GM18508 (cell line): Measurements from ENCODE around the gene UBR4.

Experiments
- ATAC-seq: cut with Tn5 transposase; IDR thresholded peaks from one replicate; pipeline ENCODE4 v1.9.1; 2021; ENCODE audit warnings: moderate number of reproducible peaks; ENCODE audit not compliant: insufficient read depth, unreplicated experiment

UBR4 gene

DNA sequence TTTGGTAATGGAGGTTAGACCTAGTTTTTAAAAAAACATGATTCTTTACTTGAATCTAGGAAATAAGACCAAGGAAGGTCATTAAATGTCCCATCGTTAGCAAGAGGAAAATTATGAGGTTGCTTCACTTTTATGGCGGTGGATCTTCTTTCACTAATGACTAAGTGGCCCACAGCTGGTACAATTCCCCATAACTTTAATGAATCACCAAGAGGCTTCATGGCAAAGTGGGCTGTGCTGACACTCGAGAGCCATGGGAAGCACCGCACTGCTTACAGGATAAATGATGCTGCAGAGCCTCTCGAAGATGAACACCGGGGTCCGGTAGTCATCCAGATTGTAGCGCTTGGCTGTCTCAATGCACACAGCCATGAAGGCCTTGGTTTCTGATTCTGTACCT is 108.8 kb downstream of the UBR4 start:
- ATAC-seq = no peak

DNA sequence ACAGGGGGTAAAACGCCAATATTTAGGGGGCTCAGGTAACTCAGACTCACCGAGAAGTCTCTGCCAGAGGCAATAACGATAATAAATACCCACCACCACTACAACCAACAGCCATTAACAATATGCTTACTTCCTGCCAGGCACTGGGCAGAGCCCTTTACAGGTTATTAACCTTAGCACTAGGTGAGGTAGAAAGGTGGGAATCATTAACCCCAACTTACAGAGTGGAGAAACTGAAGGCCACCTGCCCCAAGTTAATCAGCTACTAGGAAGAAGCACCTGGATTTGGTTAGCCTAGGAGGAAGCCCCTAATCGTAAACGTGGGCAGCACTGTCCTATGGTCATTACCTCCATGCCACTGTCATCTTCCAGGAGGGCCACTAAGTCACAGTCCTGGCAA is 110.0 kb downstream of the UBR4 start:
- ATAC-seq = no peak

DNA sequence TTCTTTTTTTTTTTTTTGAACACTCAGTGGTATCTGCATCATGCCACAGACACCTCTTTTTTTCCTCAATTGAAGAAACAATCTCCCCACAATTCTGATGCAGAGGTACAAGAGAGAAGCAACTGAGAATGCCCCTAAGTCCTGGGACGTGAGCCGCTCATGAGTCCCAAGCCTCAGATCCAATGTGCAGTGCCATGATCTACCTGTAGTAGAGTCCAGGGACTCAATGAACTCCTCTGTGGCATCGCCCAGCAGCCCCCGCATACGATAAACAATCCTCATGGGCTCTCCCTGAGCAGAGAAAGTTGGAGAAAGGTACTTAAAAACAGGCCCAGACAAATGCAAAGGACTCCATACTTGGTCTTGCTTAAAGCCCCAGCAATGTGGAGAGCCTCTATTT is 113.1 kb downstream of the UBR4 start:
- ATAC-seq = no peak

DNA sequence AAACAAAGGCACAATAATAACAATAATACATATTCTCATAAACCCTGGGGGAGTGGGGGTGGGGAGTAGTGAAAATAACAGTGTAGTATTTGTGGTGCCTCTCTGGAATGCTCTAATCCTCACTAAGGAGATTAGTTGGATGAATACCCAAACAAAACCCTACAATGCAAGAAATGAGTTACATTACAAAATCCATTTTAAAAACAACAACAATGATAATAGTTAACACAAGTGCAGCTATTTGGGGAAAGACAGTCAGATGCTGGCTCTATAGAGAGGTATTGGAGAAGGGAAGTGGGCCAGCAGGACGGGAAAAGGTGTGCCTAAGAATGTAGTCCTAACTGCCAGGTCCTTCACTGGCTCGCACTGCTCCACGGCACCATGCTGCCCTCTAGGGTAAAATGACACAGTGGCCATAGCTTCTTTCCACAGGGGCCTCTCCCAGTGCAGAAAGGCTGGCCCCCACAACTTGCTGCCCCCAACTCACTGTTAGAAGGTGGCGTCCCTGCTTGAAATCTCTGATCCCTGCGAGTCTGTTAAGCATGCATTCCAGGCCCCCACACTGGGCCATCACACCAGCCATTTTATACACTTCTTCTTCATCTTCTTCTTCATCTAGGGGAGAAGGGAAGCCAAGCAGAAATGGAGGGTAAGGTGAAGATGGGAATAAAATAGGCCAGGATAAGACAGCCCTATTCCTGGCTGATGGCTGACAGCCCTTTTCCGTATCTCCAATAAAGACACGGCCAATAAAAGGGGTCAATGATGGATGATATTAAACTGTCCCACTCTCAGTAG is 113.8 kb downstream of the UBR4 start:
- no peak for ATAC-seq

DNA sequence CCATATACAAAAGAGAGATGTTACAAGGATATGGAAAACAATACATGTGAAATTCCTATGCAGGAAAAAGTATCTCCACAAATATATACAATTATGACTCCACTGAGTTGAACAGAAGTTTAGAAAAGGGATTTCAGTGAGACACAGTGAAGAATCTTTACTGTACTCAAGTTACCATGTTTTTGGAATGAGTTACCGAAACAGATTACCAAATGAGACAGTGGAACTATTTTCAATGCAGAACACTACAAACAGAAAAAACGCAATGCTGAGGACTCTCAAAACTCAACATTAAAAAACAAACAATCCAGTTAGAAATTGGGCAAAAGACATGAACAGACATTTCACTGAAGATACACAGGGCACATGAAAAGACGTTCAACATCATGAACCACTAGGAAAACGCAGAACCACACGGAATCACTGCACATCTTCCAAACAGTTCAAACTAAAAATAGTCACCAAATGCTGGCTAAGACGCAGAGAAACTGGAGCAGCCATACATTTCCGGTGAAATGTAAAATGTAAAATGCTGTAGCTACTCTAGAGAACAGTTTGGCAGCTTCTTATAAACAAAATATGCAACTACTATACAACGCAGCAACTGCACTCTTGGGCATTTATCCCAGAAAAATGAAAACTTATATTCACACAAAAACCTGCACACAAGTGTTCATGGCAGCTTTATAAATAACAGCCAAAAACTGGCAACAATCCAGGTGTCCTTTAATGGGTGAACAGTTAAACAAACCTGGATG is 118.7 kb downstream of the UBR4 start:
- ATAC-seq = no peak

DNA sequence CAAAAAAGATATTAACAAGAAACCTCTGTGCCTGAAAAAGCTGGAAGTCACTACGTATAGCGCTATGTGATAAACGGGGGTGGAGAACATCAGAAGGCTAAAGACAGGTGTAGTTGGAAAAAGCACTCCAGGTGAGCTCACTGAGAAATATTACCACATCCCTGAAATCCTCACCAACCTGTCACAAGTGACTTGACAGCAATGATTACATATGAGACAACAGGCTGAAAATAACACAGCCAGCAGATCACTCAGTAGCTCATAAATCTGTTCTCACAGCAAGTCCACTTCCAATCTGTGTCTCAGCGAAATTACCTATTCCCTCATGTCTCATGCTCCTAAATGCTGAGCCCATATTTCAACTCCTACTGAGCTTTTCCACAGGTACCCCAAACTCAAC is 120.5 kb downstream of the UBR4 start:
- ATAC-seq = no peak

DNA sequence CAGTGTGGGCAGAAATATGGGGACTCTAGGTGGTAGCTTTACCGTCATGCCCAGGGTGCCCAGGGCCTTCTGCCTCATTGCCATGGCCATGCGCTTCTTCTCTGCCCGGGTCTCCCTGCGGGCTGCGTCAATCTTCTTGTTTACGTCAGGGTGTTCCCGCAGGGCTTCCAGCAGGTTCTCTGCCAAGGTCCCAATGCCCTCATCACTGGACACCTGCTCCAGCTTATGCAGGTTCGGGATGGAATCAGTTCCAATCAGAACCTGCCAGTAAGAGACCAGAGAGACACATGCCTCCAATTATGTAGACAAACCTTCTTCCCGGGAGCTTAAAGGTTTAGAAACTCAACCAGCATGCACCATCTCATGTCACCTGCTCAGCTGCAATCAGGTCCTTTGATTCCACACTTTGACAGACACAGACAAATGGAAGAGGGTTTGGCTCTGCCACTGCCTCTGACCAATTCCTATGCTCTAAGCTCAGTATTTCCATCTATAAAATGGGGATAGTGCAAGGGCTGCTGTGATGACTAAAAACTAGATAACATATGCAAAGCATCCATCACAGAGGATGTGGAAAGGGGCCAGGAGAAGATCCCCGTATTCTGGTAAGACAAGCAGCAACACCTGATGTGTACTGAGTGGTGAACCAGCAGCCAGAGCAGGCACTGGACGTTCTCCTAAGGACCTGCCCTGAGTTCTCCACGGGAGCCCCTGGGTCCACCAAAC is 121.2 kb downstream of the UBR4 start:
- ATAC-seq = no peak

DNA sequence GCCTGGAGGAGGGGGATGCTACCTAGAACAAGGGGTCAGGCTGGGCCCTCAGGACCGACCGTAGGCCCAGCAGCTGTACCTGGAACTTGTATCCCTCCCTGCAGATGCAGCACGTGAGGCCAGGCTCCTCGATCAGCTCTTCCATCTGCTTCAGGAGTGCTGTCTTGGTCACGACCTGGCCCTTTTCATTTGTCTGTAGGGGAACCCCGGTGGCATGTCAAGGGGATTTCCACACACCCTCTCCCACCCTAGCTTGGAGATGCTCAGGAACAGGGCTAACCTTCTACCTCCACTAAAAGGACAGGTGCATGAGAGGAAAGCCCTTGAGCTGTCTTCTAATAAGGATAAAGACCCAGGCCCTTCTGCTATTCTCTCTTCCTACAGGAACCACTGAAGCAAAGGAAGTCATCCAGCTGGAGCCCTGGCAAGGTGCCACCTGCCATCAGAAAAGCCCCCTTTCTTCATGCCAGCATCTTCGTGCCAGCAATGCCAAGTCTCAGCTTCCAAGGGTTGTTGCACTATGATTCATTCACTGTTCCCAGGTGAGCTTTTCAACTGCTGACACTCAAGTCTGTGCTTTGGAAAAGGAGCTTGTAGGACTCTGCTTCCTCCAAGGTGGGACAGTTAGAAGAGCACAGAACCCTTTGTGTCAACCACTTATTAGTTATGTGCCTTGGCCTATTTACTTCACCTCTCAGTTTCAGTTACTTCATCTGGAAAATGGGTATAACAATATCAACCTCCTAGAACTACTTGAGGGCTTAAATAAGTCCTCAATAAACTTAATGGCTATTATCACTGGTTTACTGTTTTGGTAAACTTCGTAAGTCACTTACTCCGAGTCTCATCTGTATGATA is 122.1 kb downstream of the UBR4 start:
- ATAC-seq = no peak

DNA sequence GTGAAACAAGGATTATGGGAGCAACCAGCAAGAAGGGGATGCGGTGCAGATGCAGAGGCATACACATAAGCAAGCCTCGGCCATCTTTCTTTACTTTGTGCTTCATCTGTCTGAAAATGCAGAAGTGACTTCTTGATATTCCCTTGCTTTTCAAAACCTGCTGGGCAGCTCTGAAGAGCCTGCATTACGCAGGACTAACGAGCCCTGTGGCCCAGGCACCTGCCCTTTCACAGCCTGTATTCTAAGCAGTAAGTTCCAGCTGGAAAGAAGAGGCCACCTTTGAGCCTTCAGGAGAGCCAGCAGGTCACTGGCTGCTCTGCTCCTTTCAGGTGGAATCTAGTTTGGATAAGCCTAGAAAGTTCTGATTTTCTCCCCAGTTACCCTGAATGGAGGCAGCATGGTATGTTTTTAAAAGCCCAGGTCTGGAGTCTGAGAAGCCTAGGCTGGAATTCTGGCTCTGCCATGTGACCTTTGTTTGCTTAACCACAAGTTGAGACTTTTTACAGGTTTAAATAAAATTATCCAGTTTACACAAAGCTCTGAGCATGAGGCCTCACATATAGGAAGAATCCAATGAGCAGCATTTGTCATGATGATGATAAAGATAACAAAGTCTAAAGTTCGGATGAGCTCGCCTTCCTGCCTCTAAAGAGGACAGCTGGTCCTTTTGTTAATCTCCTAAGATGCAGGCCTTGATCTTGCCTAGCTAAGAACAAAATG is 122.9 kb downstream of the UBR4 start:
- ATAC-seq = no peak

DNA sequence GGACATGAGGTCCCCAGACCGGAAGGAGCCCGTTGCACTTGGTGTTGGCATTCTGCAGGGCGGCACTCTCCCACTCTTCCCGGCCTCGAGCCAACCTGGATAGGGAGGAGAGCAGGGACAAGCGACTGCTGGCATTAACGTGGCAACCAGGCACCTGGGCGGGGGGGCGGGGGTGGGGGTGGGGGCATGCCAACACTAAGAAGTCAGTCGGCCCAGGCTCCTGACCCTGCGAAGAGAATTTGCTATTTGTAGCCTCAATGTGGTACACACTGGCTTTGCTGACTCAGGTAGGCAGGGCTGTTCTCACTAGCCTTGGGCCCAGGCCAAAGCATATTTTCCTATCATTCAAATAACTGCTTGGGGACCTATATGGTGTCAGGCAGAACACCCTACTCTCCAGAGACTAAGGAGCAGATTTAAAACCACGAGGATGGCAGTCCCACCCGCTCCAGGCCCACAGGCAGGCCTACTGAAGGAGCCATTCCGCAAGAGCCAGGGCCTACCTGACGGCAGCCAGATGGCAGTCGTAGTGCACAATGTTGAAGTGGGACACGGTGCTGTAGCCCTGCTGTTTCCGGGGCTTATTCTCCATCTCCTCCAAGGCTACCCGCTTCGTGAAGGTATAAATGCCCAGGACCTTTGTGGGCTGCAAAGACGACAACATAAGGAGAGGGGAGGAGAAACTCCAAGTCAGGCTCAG is 123.7 kb downstream of the UBR4 start:
- ATAC-seq = no peak

DNA sequence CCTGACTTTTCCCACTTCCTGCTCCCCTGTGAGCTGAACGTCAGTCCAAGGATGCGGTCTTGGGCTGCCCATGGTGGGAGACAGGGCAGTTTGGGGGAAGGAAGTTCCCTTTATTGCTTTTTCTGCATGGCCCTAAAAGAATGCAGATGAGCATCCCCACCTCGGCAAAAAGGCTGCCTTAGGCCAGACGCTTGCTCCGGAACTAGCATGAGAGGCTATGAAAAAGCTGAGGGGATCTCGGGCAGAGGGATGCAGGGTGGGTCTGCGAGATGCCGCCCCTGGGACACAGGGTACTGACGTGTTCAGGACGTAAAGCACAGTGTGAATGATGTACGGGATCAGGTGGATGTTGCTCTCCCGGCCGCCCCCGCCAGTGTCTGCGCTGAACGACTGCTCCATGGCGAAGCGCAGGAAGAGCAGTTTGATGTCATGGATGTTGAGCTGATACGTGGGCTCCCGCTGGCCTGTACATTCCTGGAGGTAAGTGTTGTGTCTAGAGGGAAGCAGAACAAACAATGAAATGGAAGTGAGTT is 125.8 kb downstream of the UBR4 start:
- ATAC-seq = no peak

DNA sequence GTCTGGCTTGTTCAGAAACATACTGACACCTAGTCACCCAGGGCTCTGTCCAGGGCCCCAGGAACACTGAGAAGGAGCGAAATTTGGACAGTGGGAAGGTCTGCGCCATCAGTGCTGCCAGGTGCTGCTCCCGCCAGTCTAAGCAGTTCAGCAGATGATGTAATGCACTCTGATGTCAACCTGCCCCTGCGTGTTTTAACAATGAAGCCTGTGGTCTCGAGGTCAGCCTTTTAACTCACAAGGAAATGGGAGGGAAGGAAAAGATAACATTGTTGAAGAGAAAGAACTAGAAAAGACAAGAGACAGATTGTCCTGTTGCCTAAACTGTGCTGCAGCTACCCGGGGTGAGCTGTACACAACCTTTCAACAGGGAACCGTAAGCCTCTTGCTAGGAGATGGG is 127.0 kb downstream of the UBR4 start:
- no peak for ATAC-seq

DNA sequence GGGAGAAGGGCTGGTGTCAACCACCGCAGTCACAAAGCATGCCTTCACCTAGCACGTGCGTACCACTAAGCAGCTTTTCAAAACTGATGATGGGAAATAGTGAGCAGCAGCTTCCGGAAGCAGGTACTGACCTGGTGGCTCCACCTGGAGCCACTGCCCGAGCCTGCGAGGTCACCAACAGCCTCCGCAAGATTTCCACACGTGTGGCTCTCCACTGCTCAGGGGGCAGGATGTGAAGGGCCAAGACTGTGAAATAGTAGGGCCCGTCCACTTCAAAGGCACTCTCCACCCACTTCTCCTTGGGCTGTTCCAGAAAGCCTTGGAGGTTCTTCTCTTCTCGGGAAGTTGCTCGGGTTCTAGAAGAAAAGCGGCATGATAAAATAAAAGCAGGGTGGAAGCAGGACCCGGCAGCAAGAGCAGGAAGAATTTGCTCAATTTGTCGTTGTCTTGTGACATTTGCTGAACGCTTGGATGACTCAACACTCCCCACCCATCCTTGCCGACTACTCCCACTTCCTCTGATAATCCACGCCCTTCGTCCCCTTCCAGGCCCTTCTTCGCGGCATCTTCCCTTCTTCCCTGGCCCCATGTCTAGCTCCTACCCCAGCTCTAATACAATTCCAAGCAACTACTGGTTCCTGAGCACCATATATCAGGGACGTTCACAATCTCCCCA is 128.7 kb downstream of the UBR4 start:
- no peak for ATAC-seq

DNA sequence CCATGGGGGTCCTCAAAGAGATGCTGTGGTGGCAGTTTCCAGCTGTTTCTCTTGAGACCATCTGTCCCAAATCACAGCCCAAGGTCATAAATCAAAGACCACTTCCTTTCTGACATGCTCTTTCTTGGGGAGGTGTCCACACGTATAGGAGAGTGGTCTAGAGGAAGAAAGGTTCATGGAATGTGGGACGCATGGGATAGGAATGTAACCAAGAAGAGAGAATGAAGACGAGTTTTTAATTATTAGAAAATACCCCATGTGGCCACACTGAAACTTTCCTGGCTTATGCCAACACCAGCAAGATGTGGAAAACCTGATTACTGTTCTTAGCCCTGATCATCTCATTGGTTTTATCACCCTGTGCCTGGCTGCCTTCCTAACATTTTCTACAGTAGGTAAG is 129.3 kb downstream of the UBR4 start:
- ATAC-seq = no peak

DNA sequence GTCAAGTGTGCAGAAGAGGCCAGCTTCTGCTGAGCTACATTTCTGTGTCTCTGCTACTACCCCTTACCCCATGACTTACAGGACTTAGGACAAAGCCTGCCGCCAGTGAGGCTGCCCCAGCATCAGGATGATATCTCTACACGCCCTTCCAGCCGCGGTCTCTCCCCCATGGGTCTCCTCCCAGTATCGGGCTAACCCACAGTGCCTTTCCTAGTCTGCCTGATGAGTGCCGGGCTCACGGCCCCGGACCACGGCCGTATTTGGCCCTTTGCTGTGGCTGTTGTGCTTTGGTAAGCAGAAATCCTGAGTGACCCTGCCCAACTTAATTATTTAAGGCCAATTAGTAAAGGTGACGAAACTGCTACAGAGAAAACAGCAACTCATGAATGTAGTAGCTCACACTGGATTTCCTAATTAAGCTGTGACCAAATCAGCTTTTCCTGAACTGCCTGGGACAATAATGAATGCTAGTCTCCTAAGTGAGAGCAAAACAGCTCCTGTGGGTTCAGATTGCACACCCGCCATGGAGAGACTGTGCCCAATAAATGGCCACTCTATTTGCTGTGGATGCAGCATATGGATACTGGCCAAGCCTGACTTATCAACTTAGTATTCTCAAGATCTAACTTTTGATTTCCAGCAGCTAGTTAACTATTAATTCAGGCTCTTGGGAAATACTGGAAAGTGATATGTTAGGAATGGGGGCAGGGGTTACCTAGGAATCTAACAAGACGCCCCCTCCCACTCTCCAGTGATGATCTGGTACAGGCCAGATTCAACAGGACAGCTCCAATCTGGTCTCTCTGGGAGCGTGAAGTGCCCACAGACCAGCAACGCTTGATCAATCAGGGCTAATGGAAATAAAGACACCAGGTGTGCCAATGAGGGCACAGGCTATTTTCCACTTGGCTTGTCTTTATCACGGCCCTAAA is 130.3 kb downstream of the UBR4 start:
- no peak for ATAC-seq

DNA sequence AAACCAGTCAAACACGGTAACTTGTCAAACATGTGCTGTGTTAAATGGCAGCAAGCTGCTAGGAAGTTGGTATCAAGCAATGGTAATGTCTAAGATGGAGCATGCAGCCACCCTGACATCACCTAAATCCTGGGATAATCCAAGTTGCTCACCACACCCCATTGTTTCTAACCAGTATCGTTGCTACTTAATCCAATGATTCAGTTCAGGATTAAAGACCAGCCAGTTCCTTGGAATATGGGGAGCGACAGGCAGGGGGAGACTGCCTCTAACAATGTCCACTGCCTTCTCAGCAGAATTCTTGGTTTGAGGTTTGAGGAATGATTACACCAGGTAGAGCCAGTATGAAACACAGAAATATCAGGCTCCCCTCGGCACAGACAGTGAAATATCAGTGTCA is 131.5 kb downstream of the UBR4 start:
- ATAC-seq = no peak
